AG10803 (cell line): Measurements from ENCODE around the gene HIPK2.

Experiments used
- DNase-seq: peaks from one replicate; pipeline ENCODE4 v3.0.0; 2010; ENCODE audit warnings: low read depth
- H3K4me3 ChIP-seq: 2 replicates; pipeline ENCODE4 v1.5.1; 2011; ENCODE audit warnings: mild to moderate bottlenecking, low read length, control low read depth
- TF ChIP-seq, protein P1 (sequence below): conservative IDR thresholded peaks from 2 replicates; pipeline ENCODE4 v1.5.1; 2011; ENCODE audit warnings: mild to moderate bottlenecking, low read length, control low read depth, inconsistent platforms

The HIPK2 gene

GRCh38 chr7:139534096-139534495 lies 243.7 kb downstream of the HIPK2 start:
- H3K4me3 ChIP-seq, result no peak overlapping the region
- DNase-seq, result no peak
- TF ChIP-seq, protein P1, sequence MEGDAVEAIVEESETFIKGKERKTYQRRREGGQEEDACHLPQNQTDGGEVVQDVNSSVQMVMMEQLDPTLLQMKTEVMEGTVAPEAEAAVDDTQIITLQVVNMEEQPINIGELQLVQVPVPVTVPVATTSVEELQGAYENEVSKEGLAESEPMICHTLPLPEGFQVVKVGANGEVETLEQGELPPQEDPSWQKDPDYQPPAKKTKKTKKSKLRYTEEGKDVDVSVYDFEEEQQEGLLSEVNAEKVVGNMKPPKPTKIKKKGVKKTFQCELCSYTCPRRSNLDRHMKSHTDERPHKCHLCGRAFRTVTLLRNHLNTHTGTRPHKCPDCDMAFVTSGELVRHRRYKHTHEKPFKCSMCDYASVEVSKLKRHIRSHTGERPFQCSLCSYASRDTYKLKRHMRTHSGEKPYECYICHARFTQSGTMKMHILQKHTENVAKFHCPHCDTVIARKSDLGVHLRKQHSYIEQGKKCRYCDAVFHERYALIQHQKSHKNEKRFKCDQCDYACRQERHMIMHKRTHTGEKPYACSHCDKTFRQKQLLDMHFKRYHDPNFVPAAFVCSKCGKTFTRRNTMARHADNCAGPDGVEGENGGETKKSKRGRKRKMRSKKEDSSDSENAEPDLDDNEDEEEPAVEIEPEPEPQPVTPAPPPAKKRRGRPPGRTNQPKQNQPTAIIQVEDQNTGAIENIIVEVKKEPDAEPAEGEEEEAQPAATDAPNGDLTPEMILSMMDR, result no peak

GRCh38 chr7:139532636-139533155 lies 245.1 kb downstream of the HIPK2 start:
- no peak overlapping the region for H3K4me3 ChIP-seq
- TF ChIP-seq, protein P1, result no peak
- no peak for DNase-seq

DNA sequence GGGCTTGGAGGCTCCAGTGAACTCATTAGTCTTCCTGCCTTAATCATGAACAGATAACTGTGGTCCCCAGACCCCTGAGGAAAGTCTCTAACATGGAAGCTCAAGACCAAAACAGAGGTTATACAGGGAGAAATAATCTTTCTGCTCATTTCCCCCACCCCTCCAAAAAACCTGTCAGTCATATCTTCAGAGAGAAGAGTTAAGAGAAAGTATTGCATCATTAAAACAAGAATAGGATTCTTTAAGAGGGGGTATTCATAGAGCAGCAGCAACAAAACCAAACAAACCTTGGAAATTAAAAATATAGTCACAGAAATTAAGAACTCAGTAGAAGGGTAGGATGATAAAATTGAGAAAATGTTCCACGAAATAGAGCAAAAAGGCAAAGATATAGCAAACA lies 246.7 kb downstream of the HIPK2 start:
- H3K4me3 ChIP-seq, result no peak overlapping the region
- TF ChIP-seq, protein P1, result no peak
- no peak for DNase-seq

DNA sequence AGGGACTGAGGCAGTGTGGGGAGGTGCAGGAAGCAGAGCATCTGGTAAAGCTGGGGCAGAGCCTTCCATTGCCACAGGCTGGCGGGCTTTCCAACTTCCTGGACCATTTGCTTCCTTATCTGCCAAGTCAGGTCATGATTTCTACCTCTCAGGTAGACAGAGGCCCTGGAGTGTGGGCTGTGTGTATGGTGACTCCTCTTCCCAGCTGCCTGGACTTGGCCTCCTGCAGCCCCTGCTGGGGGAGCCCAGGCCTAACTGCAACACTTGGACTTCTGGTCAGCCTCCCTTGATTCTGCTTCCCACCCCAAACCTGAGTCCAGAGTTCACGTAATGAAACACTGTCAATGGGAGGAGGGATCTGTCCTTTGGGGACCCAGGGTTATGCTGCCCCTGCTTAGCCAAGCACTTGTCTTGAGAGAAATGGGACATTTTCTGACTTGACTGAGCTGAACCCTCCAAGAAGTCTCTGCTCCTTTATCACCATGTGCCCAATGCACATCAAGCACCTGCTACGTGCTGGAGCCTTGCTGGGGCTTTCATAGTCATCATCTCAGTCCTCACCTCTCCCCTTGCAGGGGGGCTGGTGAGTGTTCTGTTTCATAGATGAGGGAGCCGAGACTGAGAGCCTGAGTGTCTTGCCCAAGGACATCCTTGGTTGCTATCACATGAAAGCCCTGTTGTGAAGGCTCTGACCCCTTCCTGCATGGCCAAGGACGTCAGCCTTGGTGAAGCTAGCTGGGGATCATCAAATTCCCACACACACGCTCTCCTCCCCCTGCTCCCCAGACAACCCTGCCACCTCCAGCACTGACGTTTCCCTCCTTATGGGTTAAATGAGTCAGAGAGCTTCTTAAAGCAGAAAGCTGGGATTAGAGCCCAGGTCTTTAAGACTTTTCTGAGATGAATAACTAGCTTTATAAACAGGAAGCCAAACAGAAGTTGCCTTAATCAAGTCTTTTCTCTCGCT lies 250.9 kb downstream of the HIPK2 start:
- no peak overlapping the region for H3K4me3 ChIP-seq
- DNase-seq, result peak; percentile 74
- TF ChIP-seq, protein P1, result no peak

DNA sequence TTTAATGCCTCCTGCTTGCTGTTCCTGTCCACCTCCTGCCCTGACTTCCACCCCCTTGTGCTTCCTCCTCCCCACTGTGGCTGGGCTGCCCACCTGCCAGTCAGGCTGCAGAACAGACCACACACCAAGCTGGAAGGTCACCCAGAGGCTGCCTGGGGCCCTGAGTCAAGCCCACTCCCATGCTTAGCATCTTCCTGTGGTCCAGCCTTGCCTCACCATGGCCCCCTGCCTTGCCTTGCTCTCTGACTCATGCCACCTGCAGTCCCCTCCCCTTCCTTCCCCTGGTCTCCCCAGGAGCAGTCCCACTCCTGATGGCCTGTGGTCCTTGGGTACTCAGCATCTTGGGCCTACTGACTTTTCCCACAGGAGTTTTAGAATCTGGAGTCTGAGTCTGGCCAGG lies 252.0 kb downstream of the HIPK2 start:
- DNase-seq, result no peak
- TF ChIP-seq, protein P1, result no peak
- H3K4me3 ChIP-seq, result no peak overlapping the region

GRCh38 chr7:139525239-139525638 lies 252.6 kb downstream of the HIPK2 start:
- TF ChIP-seq, protein P1, result no peak
- DNase-seq, result no peak
- no peak overlapping the region for H3K4me3 ChIP-seq
